ENCODE measurements around the gene ECI1. TPM values are rescaled to one million over a fixed set of nuclear protein-coding genes. Genes with fewer than 3 reads are reported as not detected.
A peak's percentile ranks its signal among the peaks of the same experiment; 100 is the strongest.

Gene ECI1
- polyA plus RNA-seq, 1 donor from 2014 or later, result 65.1 TPM

GRCh38 chr16:2226245-2226793 lies 25.1 kb downstream of the ECI1 start:
- Mint-ChIP-seq H3K27ac (peak overlapping the region in 2 of 3 donors; percentile 23 to 71), H3K4me1 (peaks cover 0 to 7% (median 5%) of the 10 kb centered on the region in 3 donors), H3K9me3 (no peaks in the 10 kb centered on the region), H3K27me3 (no peaks in the 10 kb centered on the region), H3K36me3 (no peaks in the 10 kb centered on the region), H3K4me3 (peak overlapping the region in 3 of 4 donors; percentile 21 to 79 (median 73))

- H3K9me3 Mint-ChIP-seq, result no peaks in the 10 kb centered on the region
- no peaks in the 10 kb centered on the region for H3K36me3 Mint-ChIP-seq
- no peaks in the 10 kb centered on the region for H3K27me3 Mint-ChIP-seq
- peaks cover 0 to 7% (median 5%) of the 10 kb centered on the region in 3 donors for H3K4me1 Mint-ChIP-seq
- H3K27ac Mint-ChIP-seq, result peak overlapping the region in 2 of 3 donors; percentile 7 to 69
- peak overlapping the region; percentile 68 to 91 (median 84) for H3K4me3 Mint-ChIP-seq
These were observed 27.4 kb downstream of the ECI1 start for GRCh38 chr16:2223942-2224486.

GRCh38 chr16:2223221-2223941 lies 28.0 kb downstream of the ECI1 start, which contains the start of gene E4F1:
Gene E4F1, plus strand, starts transcription at chr16:2223591. Its CDS starts 23 bp downstream, at chr16:2223614.
- no peaks in the 10 kb centered on the region for H3K9me3 Mint-ChIP-seq
- peaks cover 0 to 7% (median 5%) of the 10 kb centered on the region in 3 donors for H3K4me1 Mint-ChIP-seq
- no peaks in the 10 kb centered on the region for H3K27me3 Mint-ChIP-seq
- H3K36me3 Mint-ChIP-seq, result no peaks in the 10 kb centered on the region
- H3K27ac Mint-ChIP-seq, result peak within 1 kb of the TSS; percentile 7 to 69 (median 63)
- H3K4me3 Mint-ChIP-seq, result peak within 1 kb of the TSS; percentile 68 to 95 (median 84)

GRCh38 chr16:2216330-2216729 lies 35.1 kb downstream of the ECI1 start:
- no peaks in the 10 kb centered on the region for H3K36me3 Mint-ChIP-seq
- peak overlapping the region in 1 of 3 donors; percentile 95 for H3K27ac Mint-ChIP-seq
- H3K9me3 Mint-ChIP-seq, result no peaks in the 10 kb centered on the region
- peak overlapping the region in 3 of 4 donors; percentile 58 to 94 (median 62) for H3K4me3 Mint-ChIP-seq
- peaks cover 10 to 13% (median 11%) of the 10 kb centered on the region in 3 donors for H3K4me1 Mint-ChIP-seq
- no peaks in the 10 kb centered on the region for H3K27me3 Mint-ChIP-seq

GRCh38 chr16:2214719-2214968 lies 36.7 kb downstream of the ECI1 start, which contains the start of gene PGP:
Gene PGP, minus strand, starts transcription at chr16:2214840. Its CDS starts 63 bp downstream, at chr16:2214777.
- no peaks in the 10 kb centered on the region for H3K36me3 Mint-ChIP-seq
- H3K27ac Mint-ChIP-seq, result peak within 1 kb of the TSS; percentile 90 to 96 (median 94)
- H3K9me3 Mint-ChIP-seq, result no peaks in the 10 kb centered on the region
- H3K4me1 Mint-ChIP-seq, result peaks cover 10 to 13% (median 11%) of the 10 kb centered on the region in 3 donors
- H3K27me3 Mint-ChIP-seq, result no peaks in the 10 kb centered on the region
- peak within 1 kb of the TSS; percentile 87 to 96 (median 94) for H3K4me3 Mint-ChIP-seq

- H3K36me3 Mint-ChIP-seq, result no peaks in the 10 kb centered on the region
- peak overlapping the region; percentile 83 to 96 (median 94) for H3K27ac Mint-ChIP-seq
- H3K27me3 Mint-ChIP-seq, result no peaks in the 10 kb centered on the region
- H3K9me3 Mint-ChIP-seq, result no peaks in the 10 kb centered on the region
- H3K4me1 Mint-ChIP-seq, result peaks cover 10 to 13% (median 11%) of the 10 kb centered on the region in 3 donors
- H3K4me3 Mint-ChIP-seq, result peak overlapping the region; percentile 68 to 94 (median 87)
These were observed 37.3 kb downstream of the ECI1 start for GRCh38 chr16:2213817-2214718.

GRCh38 chr16:2212362-2213324 lies 38.7 kb downstream of the ECI1 start:
- peaks cover 11 to 13% (median 12%) of the 10 kb centered on the region in 3 donors for H3K4me1 Mint-ChIP-seq
- H3K27ac Mint-ChIP-seq, result peak overlapping the region; percentile 83 to 96 (median 94)
- no peaks in the 10 kb centered on the region for H3K9me3 Mint-ChIP-seq
- peak overlapping the region; percentile 68 to 94 (median 87) for H3K4me3 Mint-ChIP-seq
- H3K36me3 Mint-ChIP-seq, result no peaks in the 10 kb centered on the region
- H3K27me3 Mint-ChIP-seq, result no peaks in the 10 kb centered on the region

- Mint-ChIP-seq H3K9me3 (no peaks in the 10 kb centered on the region), H3K36me3 (no peaks in the 10 kb centered on the region), H3K4me1 (peaks cover 13 to 14% (median 14%) of the 10 kb centered on the region in 3 donors), H3K27ac (peak overlapping the region in 2 of 3 donors; percentile 64 to 76), H3K27me3 (no peaks in the 10 kb centered on the region), H3K4me3 (peak overlapping the region in 3 of 4 donors; percentile 49 to 94 (median 68))
These were observed 39.5 kb downstream of the ECI1 start for GRCh38 chr16:2211923-2212347.

- H3K4me1 Mint-ChIP-seq, result peaks cover 14 to 20% (median 16%) of the 10 kb centered on the region in 3 donors
- no peaks in the 10 kb centered on the region for H3K27me3 Mint-ChIP-seq
- peak within 1 kb of the TSS in 2 of 3 donors; percentile 64 to 76 for H3K27ac Mint-ChIP-seq
- no peaks in the 10 kb centered on the region for H3K36me3 Mint-ChIP-seq
- no peaks in the 10 kb centered on the region for H3K9me3 Mint-ChIP-seq
- peak within 1 kb of the TSS in 3 of 4 donors; percentile 17 to 94 (median 32) for H3K4me3 Mint-ChIP-seq
These were observed 40.7 kb downstream of the ECI1 start, which contains the start of gene BRICD5 for GRCh38 chr16:2210386-2211365. Gene BRICD5, minus strand, starts transcription at chr16:2210863. Its CDS starts 30 bp downstream, at chr16:2210833.

GRCh38 chr16:2210009-2210332 lies 41.4 kb downstream of the ECI1 start:
- Mint-ChIP-seq H3K27ac (no peak overlapping the region), H3K4me3 (peak overlapping the region in 1 of 4 donors; percentile 17), H3K4me1 (peaks cover 14 to 19% (median 15%) of the 10 kb centered on the region in 3 donors), H3K27me3 (no peaks in the 10 kb centered on the region), H3K36me3 (no peaks in the 10 kb centered on the region), H3K9me3 (no peaks in the 10 kb centered on the region)

- Mint-ChIP-seq H3K27me3 (no peaks in the 10 kb centered on the region), H3K4me3 (no peak overlapping the region), H3K4me1 (peaks cover 14 to 22% (median 17%) of the 10 kb centered on the region in 3 donors), H3K36me3 (no peaks in the 10 kb centered on the region), H3K27ac (no peak overlapping the region), H3K9me3 (no peaks in the 10 kb centered on the region)
These were observed 42.0 kb downstream of the ECI1 start for GRCh38 chr16:2209258-2210008.

GRCh38 chr16:2208772-2209171 lies 42.6 kb downstream of the ECI1 start:
- no peaks in the 10 kb centered on the region for H3K36me3 Mint-ChIP-seq
- no peaks in the 10 kb centered on the region for H3K27me3 Mint-ChIP-seq
- no peak overlapping the region for H3K4me3 Mint-ChIP-seq
- H3K9me3 Mint-ChIP-seq, result no peaks in the 10 kb centered on the region
- H3K27ac Mint-ChIP-seq, result no peak overlapping the region
- peaks cover 14 to 24% (median 17%) of the 10 kb centered on the region in 3 donors for H3K4me1 Mint-ChIP-seq
